KMS-11 (cell line): Measurements from ENCODE around the gene CHMP2B.
A peak's percentile ranks its signal among the peaks of the same experiment; 100 is the strongest.

Experiments used
- H2AFZ ChIP-seq: fragments of 200-600 bp; sonication (generic); 2 replicates; pipeline ENCODE4 v1.6.1; 2016; ENCODE audit warnings: antibody characterized with exemption, mixed run types, low read depth
- H3K27ac ChIP-seq: fragments of 200-600 bp; sonication (generic); 2 replicates; pipeline ENCODE4 v1.6.1; 2016; ENCODE audit warnings: mild to moderate bottlenecking, mixed run types
- H3K27me3 ChIP-seq: fragments of 200-600 bp; sonication (generic); 2 replicates; pipeline ENCODE4 v1.6.1; 2017; ENCODE audit warnings: mild to moderate bottlenecking, low read depth, mixed run types, moderate library complexity; ENCODE audit not compliant: insufficient read depth
- H3K36me3 ChIP-seq: fragments of 200-600 bp; sonication (generic); 2 replicates; pipeline ENCODE4 v1.6.1; 2017; ENCODE audit warnings: mild to moderate bottlenecking, mixed run types; ENCODE audit not compliant: insufficient read depth
- H3K4me1 ChIP-seq: fragments of 200-600 bp; sonication (generic); 2 replicates; pipeline ENCODE4 v1.6.1; 2016; ENCODE audit warnings: mild to moderate bottlenecking, low read depth, mixed run types; ENCODE audit not compliant: poor library complexity, severe bottlenecking
- H3K4me2 ChIP-seq: fragments of 200-600 bp; sonication (generic); 2 replicates; pipeline ENCODE4 v1.7.0; 2016; ENCODE audit warnings: mild to moderate bottlenecking, mixed run types
- H3K4me3 ChIP-seq: fragments of 200-600 bp; sonication (generic); IDR thresholded peaks from 2 replicates; pipeline ENCODE4 v1.6.1; 2017; ENCODE audit warnings: low read depth, low read length, mixed read lengths; ENCODE audit not compliant: insufficient read depth
- H3K79me2 ChIP-seq: fragments of 200-600 bp; sonication (generic); 2 replicates; pipeline ENCODE4 v1.6.1; 2016; ENCODE audit warnings: low read depth, mixed run types; ENCODE audit not compliant: insufficient read depth
- H3K9ac ChIP-seq: fragments of 200-600 bp; sonication (generic); 2 replicates; pipeline ENCODE4 v1.6.1; 2016; ENCODE audit warnings: mild to moderate bottlenecking, mixed run types
- H4K20me1 ChIP-seq: fragments of 200-600 bp; sonication (generic); 2 replicates; pipeline ENCODE4 v1.6.1; 2016; ENCODE audit warnings: mild to moderate bottlenecking, mixed run types; ENCODE audit not compliant: insufficient read depth
- CTCF ChIP-seq: fragments of 200-600 bp; sonication (generic); conservative IDR thresholded peaks from 2 replicates; pipeline ENCODE4 v1.6.1; 2017; ENCODE audit warnings: low read depth, mild to moderate bottlenecking, antibody characterized with exemption, low read length, moderate library complexity, mixed read lengths

CHMP2B gene

GRCh38 chr3:87227835-87228144, 681 bp downstream of the CHMP2B start:
- no peaks in the 10 kb centered on the region for H3K27me3 ChIP-seq
- H3K4me3 ChIP-seq: peak overlapping the region; percentile 64
- no peaks in the 10 kb centered on the region for H4K20me1 ChIP-seq
- peak overlapping the region; percentile 82; the same call in 1 of the 2 replicates for H3K9ac ChIP-seq
- peaks cover 6% of the 10 kb centered on the region; the same call in 1 of the 2 replicates for H3K79me2 ChIP-seq
- no peak for TF ChIP-seq CTCF
- H3K27ac ChIP-seq: no peak overlapping the region; the same call in 1 of the 2 replicates
- peaks cover 12% of the 10 kb centered on the region for H3K4me1 ChIP-seq
- H2AFZ ChIP-seq: peak overlapping the region; percentile 91
- peak overlapping the region; percentile 78 for H3K4me2 ChIP-seq
- H3K36me3 ChIP-seq: no peaks in the 10 kb centered on the region

GRCh38 chr3:87228316-87228715, 1.2 kb downstream of the CHMP2B start:
- H3K79me2 ChIP-seq: peaks cover 6% of the 10 kb centered on the region; the same call in 1 of the 2 replicates
- peak overlapping the region; percentile 78 for H3K4me2 ChIP-seq
- H3K27ac ChIP-seq: no peak overlapping the region
- H3K27me3 ChIP-seq: no peaks in the 10 kb centered on the region
- TF ChIP-seq CTCF: no peak
- peaks cover 12% of the 10 kb centered on the region for H3K4me1 ChIP-seq
- no peak overlapping the region for H2AFZ ChIP-seq
- H4K20me1 ChIP-seq: no peaks in the 10 kb centered on the region
- no peak overlapping the region for H3K4me3 ChIP-seq
- no peak overlapping the region for H3K9ac ChIP-seq
- no peaks in the 10 kb centered on the region for H3K36me3 ChIP-seq

GRCh38 chr3:87229113-87229512, 2.0 kb downstream of the CHMP2B start:
- TF ChIP-seq CTCF: no peak
- no peak overlapping the region for H2AFZ ChIP-seq
- H3K4me1 ChIP-seq: peaks cover 12% of the 10 kb centered on the region
- H3K4me3 ChIP-seq: no peak overlapping the region
- no peaks in the 10 kb centered on the region for H4K20me1 ChIP-seq
- peak overlapping the region; percentile 78; the same call in 1 of the 2 replicates for H3K4me2 ChIP-seq
- H3K27me3 ChIP-seq: no peaks in the 10 kb centered on the region
- H3K9ac ChIP-seq: no peak overlapping the region
- no peaks in the 10 kb centered on the region for H3K36me3 ChIP-seq
- peaks cover 6% of the 10 kb centered on the region; the same call in 1 of the 2 replicates for H3K79me2 ChIP-seq
- no peak overlapping the region for H3K27ac ChIP-seq

- no peak for TF ChIP-seq CTCF
- Histone ChIP-seq H4K20me1 (no peaks in the 10 kb centered on the region), H3K4me2 (no peak overlapping the region), H3K27me3 (no peaks in the 10 kb centered on the region), H3K36me3 (no peaks in the 10 kb centered on the region), H3K27ac (no peak overlapping the region), H3K79me2 (no peaks in the 10 kb centered on the region; the same call in 1 of the 2 replicates), H3K4me1 (peaks cover 6% of the 10 kb centered on the region), H3K4me3 (no peak overlapping the region), H3K9ac (no peak overlapping the region), H2AFZ (no peak overlapping the region)
These were observed 6.7 kb downstream of the CHMP2B start for GRCh38 chr3:87233805-87234204.
